Endodermal cell (in vitro differentiated cells): ENCODE measurements around the gene FHAD1. TPM values are rescaled to one million over a fixed set of nuclear protein-coding genes. Genes with fewer than 3 reads are reported as not detected.

ENCODE experiments used
- DNase-seq: peaks from one replicate; pipeline ENCODE4 v3.0.0-alpha.2; 2017
- H3K27ac ChIP-seq: 2 replicates; pipeline ENCODE4 v1.5.1; 2013; ENCODE audit warnings: mild to moderate bottlenecking, low read depth, low read length, moderate library complexity
- H3K27me3 ChIP-seq: 2 replicates; pipeline ENCODE4 v1.6.1; 2013; ENCODE audit warnings: mild to moderate bottlenecking, low read length, moderate library complexity; ENCODE audit not compliant: insufficient read depth, control insufficient read depth, poor library complexity, severe bottlenecking
- H3K36me3 ChIP-seq: 2 replicates; pipeline ENCODE4 v1.7.0; 2013; ENCODE audit warnings: mild to moderate bottlenecking, low read length, moderate library complexity; ENCODE audit not compliant: control insufficient read depth, insufficient read depth
- H3K4me1 ChIP-seq: one replicate; pipeline ENCODE4 v1.7.0; 2013; ENCODE audit warnings: low read length; ENCODE audit not compliant: control insufficient read depth, insufficient read depth
- H3K4me3 ChIP-seq: 2 replicates; pipeline ENCODE4 v1.5.1; 2013; ENCODE audit warnings: mild to moderate bottlenecking, low read length, moderate library complexity
- H3K9ac ChIP-seq: 2 replicates; pipeline ENCODE4 v1.6.1; 2013; ENCODE audit warnings: mild to moderate bottlenecking, low read length, moderate library complexity; ENCODE audit not compliant: poor library complexity, severe bottlenecking; ENCODE audit errors: extremely low read depth
- H3K9me3 ChIP-seq: 2 replicates; pipeline ENCODE4 v1.6.1; 2013; ENCODE audit warnings: mild to moderate bottlenecking, low read length, moderate library complexity; ENCODE audit not compliant: control insufficient read depth
- H3K27ac Mint-ChIP-seq: 2 replicates; pipeline ENCODE4 v1.8.0; 2020; ENCODE audit warnings: mixed read lengths
- H3K27me3 Mint-ChIP-seq: 2 replicates; pipeline ENCODE4 v1.8.0; 2021; ENCODE audit warnings: mild to moderate bottlenecking, mixed read lengths; ENCODE audit not compliant: insufficient read depth
- H3K36me3 Mint-ChIP-seq: 2 replicates; pipeline ENCODE4 v1.8.0; 2020; ENCODE audit warnings: low read depth, mixed read lengths
- H3K4me1 Mint-ChIP-seq: 2 replicates; pipeline ENCODE4 v1.8.0; 2020; ENCODE audit warnings: mixed read lengths
- H3K4me3 Mint-ChIP-seq: 2 replicates; pipeline ENCODE4 v1.8.0; 2020; ENCODE audit warnings: mild to moderate bottlenecking, moderate library complexity, mixed read lengths
- H3K9me3 Mint-ChIP-seq: 2 replicates; pipeline ENCODE4 v1.8.0; 2020; ENCODE audit warnings: mild to moderate bottlenecking, mixed read lengths
- CTCF ChIP-seq: fragments of 200-600 bp; sonication (generic); conservative IDR thresholded peaks from 2 replicates; pipeline ENCODE4 v1.5.0; 2021; ENCODE audit warnings: antibody characterized with exemption, mild to moderate bottlenecking
- WGBS, 2 experiments: methylation state at CpG; one replicate each; pipeline versions ENCODE4 v1.1.5 to v1.1.7; 2013; ENCODE audit warnings: missing lambda C conversion rate in 2 of 2, mixed read lengths in 1 of 2; ENCODE audit not compliant: insufficient coverage in 1 of 2, insufficient read length in 1 of 2; 5-methylcytosine and 5-hydroxymethylcytosine counted together
- total RNA-seq, 2 donors: library from RNA; stranded (reverse); fragmentation: NEBNext Ultra II Directional in 1 of 2; extraction: Animal tissue kit (Norgen Biotek cat#: 25700) in 1 of 2; gene quantifications; 2 replicates in 1 of 2; 3 replicates in 1 of 2; pipeline ENCODE4 v1.2.1, GENCODE V29; 2021

The FHAD1 gene
- total RNA-seq, 2 donors from 2014 or later: 2.9 to 3.6 TPM

GRCh38 chr1:15310544-15310943 is 63.5 kb downstream of the FHAD1 start:
- no peak overlapping the region for H3K9ac ChIP-seq
- no peak overlapping the region for H3K4me3 Mint-ChIP-seq
- no peaks in the 10 kb centered on the region for H3K4me1 Mint-ChIP-seq
- H3K4me3 ChIP-seq: no peak overlapping the region
- 82 to 89% methylated on average over 6 to 7 of the region's 7 CpGs for WGBS, 2 experiments
- peaks cover 26% of the 10 kb centered on the region for H3K9me3 Mint-ChIP-seq
- DNase-seq: no peak
- H3K36me3 Mint-ChIP-seq: peaks cover 9% of the 10 kb centered on the region
- H3K27me3 Mint-ChIP-seq: peaks cover 6% of the 10 kb centered on the region
- H3K27ac ChIP-seq: no peak overlapping the region
- peaks cover 3% of the 10 kb centered on the region for H3K9me3 ChIP-seq
- TF ChIP-seq CTCF: no peak
- no peaks in the 10 kb centered on the region for H3K27me3 ChIP-seq
- no peaks in the 10 kb centered on the region for H3K36me3 ChIP-seq
- no peak overlapping the region for H3K27ac Mint-ChIP-seq
- no peaks in the 10 kb centered on the region for H3K4me1 ChIP-seq

GRCh38 chr1:15311122-15311822 is 64.2 kb downstream of the FHAD1 start:
- Mint-ChIP-seq H3K9me3 (peaks cover 19% of the 10 kb centered on the region), H3K4me1 (no peaks in the 10 kb centered on the region), H3K4me3 (no peak overlapping the region), H3K36me3 (peaks cover 3% of the 10 kb centered on the region), H3K27me3 (peaks cover 9% of the 10 kb centered on the region), H3K27ac (no peak overlapping the region)
- no peak overlapping the region for H3K9ac ChIP-seq
- no peaks in the 10 kb centered on the region for H3K4me1 ChIP-seq
- H3K27me3 ChIP-seq: no peaks in the 10 kb centered on the region
- no peak overlapping the region for H3K27ac ChIP-seq
- H3K4me3 ChIP-seq: no peak overlapping the region
- no peaks in the 10 kb centered on the region for H3K36me3 ChIP-seq
- WGBS, 2 experiments: 93 to 95% methylated on average over 10 to 13 of the region's 13 CpGs
- no peak for TF ChIP-seq CTCF
- no peak for DNase-seq
- no peaks in the 10 kb centered on the region for H3K9me3 ChIP-seq

GRCh38 chr1:15311880-15312279 is 64.9 kb downstream of the FHAD1 start:
- no peak for DNase-seq
- H3K36me3 Mint-ChIP-seq: peaks cover 3% of the 10 kb centered on the region
- peaks cover 9% of the 10 kb centered on the region for H3K27me3 Mint-ChIP-seq

More at GRCh38 chr1:15311880-15312279, 64.9 kb downstream of the FHAD1 start:
- Mint-ChIP-seq H3K4me1 (peaks cover 3% of the 10 kb centered on the region), H3K9me3 (peaks cover 18% of the 10 kb centered on the region), H3K27ac (no peak overlapping the region), H3K4me3 (no peak overlapping the region)
- Histone ChIP-seq H3K27ac (no peak overlapping the region), H3K9me3 (no peaks in the 10 kb centered on the region), H3K9ac (no peak overlapping the region), H3K36me3 (no peaks in the 10 kb centered on the region), H3K4me1 (no peaks in the 10 kb centered on the region), H3K4me3 (no peak overlapping the region), H3K27me3 (no peaks in the 10 kb centered on the region)
- no peak for TF ChIP-seq CTCF
- 89 to 94% methylated on average over 5 to 7 of the region's 7 CpGs for WGBS, 2 experiments
